ENCODE measurements around the gene MIER2.

The MIER2 gene

DNA sequence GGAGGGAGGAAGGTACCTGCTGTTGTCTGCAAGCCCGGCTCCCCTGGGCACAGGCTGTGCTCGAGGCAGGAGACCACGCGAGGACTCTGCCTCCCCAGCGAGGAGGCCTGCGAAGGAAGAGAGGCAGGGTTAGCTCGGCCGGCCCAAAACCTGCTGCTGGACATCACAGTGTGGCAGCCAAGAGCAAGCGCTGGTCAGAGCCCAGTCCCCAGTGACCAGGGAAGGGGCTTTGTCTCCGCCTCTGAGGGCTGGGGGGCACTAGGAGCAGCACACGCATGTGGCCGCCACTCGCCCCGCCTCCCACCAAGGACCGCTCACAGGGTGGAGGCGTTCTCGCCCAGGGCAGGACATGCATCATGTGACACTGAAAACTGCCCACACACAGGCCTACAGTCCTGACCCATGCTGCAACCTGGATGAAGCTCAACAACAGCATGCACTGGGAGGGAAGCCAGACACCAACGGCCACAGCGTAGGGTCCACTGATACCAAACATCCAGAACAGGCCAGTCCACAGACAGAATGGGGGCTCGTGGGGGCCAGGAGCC, 8.5 kb downstream of the MIER2 start:
- TF ChIP-seq, protein P1, sequence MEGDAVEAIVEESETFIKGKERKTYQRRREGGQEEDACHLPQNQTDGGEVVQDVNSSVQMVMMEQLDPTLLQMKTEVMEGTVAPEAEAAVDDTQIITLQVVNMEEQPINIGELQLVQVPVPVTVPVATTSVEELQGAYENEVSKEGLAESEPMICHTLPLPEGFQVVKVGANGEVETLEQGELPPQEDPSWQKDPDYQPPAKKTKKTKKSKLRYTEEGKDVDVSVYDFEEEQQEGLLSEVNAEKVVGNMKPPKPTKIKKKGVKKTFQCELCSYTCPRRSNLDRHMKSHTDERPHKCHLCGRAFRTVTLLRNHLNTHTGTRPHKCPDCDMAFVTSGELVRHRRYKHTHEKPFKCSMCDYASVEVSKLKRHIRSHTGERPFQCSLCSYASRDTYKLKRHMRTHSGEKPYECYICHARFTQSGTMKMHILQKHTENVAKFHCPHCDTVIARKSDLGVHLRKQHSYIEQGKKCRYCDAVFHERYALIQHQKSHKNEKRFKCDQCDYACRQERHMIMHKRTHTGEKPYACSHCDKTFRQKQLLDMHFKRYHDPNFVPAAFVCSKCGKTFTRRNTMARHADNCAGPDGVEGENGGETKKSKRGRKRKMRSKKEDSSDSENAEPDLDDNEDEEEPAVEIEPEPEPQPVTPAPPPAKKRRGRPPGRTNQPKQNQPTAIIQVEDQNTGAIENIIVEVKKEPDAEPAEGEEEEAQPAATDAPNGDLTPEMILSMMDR (IDR thresholded peaks at IDR 0.05; ENCODE audit: low read depth, low read length, missing control alignments), result no peak
- no peak overlapping the region for H3K4me3 ChIP-seq (replicated peaks; ENCODE audit: low read depth, low read length)
- no peak for DNase-seq (ENCODE audit: extremely low read depth, low read depth)

DNA sequence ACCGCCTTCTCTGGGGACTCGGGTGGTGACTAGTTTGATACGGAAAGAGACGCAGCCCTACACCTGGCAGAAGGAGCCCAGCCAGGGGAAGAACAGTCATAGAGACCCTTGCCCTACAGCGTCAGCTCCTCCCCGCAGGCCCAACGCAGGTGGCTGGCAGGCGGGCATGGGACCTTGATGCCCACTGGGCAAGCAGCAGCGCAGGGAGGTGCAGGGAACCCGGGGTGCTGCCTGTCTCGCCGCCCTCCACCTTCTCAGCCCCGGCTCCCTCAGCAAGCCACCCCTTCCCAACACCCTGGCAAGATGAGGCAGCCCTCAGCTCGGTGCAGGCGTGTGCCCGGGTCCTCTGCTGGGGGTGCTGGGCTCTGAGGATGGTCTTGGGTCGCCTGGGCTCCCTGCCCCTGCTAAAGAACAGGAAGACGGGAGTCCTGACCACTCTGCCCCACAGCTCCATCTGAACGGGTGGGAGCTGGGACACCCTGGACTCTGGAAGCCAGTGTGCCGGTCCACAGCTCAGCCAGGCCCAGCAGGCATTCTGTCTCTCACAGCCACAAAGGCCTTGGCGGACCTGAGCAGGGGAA, 9.0 kb downstream of the MIER2 start:
- DNase-seq (ENCODE audit: extremely low read depth, low read depth), result no peak
- no peak overlapping the region for H3K4me3 ChIP-seq (replicated peaks; ENCODE audit: low read depth, low read length)
- TF ChIP-seq, protein P1 (IDR thresholded peaks at IDR 0.05; ENCODE audit: low read depth, low read length, missing control alignments), result no peak

DNA sequence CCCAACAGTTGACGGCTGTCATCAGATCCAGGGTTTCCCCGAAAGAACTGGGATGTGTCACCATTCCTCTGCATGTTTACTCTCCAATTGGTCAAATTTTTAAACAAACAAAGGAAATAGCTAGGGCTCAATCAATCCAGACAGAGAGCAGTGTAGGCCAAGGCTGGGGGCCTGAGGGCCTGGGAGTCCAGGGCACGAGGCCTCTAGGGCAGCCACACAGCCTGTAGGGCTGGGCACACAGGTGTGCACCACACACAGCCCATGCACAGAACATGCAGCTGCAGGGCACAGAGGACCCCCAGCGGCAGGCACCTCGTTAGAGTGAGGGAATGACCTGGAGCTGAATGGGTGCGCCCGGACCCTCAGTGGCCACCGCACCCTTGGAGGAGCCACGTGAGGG, 9.5 kb downstream of the MIER2 start:
- H3K4me3 ChIP-seq (replicated peaks; ENCODE audit: low read depth, low read length), result no peak overlapping the region
- no peak for DNase-seq (ENCODE audit: extremely low read depth, low read depth)
- TF ChIP-seq, protein P1 (IDR thresholded peaks at IDR 0.05; ENCODE audit: low read depth, low read length, missing control alignments), result no peak

DNA sequence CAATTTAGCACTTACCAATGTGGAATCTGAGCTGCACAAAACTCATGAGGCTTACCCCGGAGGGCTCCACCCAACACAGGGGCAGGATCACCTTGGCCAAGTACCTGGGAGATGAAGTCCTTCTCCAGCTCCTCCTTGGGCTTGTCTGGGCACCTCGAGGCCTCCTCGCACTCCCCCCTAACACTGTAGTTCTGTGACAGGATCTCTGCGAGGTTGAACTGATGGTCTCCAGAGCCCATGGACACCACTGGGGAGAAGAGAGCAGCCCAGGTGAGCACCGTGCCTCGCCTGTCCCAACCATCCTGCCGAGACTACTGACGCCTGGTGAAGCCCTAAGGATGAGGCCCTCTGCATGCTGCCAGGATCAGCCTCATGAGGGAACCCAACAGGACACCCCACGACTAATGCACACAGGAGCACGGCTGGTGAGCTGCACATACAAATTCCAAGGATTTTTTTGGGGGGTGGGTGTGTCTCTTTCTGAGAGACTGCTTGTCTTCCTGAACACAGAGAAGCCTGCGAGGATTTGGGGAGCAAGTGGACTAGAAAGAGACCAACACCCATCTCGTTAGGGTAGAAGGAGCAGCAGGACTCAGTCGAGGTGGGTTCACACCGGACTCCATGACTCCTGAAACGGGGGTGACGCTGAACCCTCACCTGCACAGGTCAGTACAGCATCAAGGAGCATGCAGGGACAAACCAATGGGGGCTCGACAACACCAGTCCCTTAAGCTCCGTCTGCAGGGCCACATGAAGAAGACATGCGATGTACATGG, 10.1 kb downstream of the MIER2 start:
- no peak overlapping the region for H3K4me3 ChIP-seq (replicated peaks; ENCODE audit: low read depth, low read length)
- DNase-seq (ENCODE audit: extremely low read depth, low read depth), result no peak
- TF ChIP-seq, protein P1 (IDR thresholded peaks at IDR 0.05; ENCODE audit: low read depth, low read length, missing control alignments), result no peak

DNA sequence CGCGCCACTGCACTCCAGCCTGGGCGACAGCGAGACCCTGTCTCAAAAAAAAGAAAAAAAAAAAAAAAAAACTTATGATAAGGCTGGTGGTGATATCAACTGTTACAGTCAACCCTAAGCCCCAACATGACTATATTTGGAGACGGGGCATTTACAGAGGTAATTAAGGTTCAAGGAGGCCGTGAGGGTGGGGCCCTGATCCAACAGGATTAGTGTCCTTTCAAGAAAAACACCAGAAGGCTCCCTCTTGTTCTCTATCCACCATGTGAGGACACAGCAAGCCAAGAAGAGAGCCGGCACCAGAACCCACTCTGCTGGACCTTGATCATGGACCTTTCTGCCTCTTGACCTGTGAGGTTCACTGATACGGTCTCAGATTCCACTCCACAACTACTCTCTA, 14.1 kb downstream of the MIER2 start:
- TF ChIP-seq, protein P1 (IDR thresholded peaks at IDR 0.05; ENCODE audit: low read depth, low read length, missing control alignments), result no peak
- H3K4me3 ChIP-seq (replicated peaks; ENCODE audit: low read depth, low read length), result no peak overlapping the region
- DNase-seq (ENCODE audit: extremely low read depth, low read depth), result no peak

DNA sequence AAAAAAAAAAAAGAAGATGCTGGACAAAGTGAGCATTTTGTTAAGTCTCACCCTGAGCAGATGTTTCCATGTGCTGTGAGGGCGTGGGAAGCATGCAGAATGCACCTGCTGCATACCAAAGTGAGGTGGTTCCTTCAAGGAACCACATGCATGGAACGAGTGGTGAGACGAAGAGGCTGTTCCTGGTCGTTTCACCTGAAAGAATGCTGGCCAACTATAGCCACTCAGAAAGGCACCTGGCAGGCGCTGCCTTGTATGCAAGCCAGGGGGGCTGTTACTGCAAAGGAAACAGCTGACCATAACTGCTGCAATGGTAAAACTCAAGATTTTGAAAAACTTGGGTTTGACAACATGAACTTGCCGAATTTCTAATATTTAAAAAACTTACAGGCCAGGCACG, 14.7 kb downstream of the MIER2 start:
- H3K4me3 ChIP-seq (replicated peaks; ENCODE audit: low read depth, low read length), result no peak overlapping the region
- TF ChIP-seq, protein P1 (IDR thresholded peaks at IDR 0.05; ENCODE audit: low read depth, low read length, missing control alignments), result no peak
- DNase-seq (ENCODE audit: extremely low read depth, low read depth), result no peak
